Stimulated activated CD8-positive, alpha-beta memory T cell treated with anti-CD3 and anti-CD28 coated beads, Interleukin-4, amount 100 ng/mL, for 24 hours (primary cell): Measurements from ENCODE around the gene FGD6.
"Not testable (repeated sequence)": the region's sequence is repeated elsewhere in the genome, so short reads cannot be mapped to it uniquely, and the experiment has no call there.

Experiments
- DNase-seq: peaks from one replicate; pipeline ENCODE4 v3.0.0-alpha.2; 2020; ENCODE audit warnings: low read depth

The FGD6 gene

GRCh38 chr12:95205016-95205624, 12.1 kb downstream of the FGD6 start:
- no peak for DNase-seq

DNA sequence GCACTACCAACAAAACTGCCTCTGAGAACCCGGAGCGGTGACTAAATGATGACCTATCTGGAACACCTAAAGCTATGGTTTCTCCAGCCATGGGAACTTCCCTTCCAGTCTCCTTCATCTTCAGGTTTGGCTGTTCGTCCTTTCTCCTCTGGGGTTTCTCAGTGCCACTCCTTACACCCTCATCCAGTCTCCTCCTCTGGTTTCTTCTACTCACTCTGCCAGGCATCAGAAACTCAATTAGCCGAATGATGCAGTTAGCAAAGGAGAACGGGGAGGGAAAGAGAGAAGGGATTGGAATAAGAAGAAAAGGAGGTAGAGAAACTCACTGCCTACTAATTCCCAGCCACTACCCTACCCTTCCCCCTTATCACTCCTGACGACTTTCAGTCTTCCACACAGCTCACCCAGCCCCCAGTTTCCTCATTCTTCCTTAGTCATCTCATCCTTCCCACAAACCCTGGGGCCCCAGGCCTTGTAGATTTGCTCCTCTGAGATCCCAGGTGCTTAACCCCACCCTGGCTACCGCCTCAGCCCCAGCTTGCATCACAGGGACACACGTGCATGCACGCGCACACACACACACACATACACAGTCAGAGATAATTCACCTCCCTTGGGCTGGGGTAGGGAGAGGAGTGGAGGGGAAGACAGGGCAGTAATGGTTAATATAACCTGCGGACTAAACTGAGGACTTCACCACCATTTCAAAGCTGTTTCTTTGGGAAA, 13.0 kb downstream of the FGD6 start:
- DNase-seq, result no peak

DNA sequence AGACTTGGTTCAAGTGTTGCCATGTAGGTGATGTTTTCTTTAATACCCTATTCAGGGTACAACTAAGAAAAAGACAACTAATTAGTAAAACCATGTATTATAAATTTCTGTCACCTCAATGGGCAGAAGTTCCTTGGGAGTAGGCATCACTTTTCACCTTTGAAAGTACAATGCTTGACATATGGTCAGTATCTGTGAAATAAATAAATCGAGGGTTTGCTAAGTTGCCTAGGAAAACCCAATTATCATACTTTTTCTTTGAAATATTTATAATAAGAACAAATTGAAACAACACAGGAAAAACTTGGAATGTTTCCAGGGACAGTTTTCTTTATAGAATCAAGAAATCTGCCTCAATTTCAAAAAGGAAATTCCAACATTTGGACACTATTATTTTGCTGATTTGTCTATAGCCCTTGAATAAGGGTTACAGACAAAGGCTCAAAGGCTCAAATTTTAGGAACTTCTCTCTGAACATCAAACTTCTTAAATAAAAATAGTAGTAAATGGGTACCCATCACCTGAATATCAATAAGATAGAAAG, 13.7 kb downstream of the FGD6 start:
- no peak for DNase-seq

- DNase-seq, result no peak
Observed at GRCh38 chr12:95202691-95203486, 14.4 kb downstream of the FGD6 start.

DNA sequence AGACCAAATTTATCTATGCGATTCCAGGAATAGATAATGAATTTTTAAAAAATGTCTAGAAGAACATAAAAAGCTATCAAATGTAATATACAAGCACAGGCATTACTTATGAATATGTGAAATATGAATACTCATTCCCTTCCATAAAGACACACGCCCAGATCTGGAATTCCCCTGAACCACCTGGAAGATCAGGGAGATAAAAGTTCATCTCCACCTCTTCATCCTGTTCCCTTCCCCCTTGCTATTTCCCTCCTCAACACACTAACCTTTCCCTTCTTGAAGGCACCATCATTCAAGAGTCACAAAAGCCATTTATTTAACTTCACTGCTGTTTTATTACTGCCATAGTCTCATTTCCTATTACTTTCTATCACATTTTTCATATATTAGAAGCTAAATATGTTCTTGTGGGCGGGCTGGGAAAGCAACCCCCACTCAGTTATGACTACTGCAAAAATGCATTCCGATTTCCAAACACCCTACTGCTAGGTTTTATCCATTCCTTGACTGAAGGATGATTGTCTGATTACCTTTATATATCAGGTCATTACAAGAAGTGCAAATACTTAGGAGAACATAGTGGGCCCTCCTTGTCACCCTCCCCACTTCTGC, 16.1 kb downstream of the FGD6 start:
- no peak for DNase-seq

GRCh38 chr12:95200128-95200894, 17.0 kb downstream of the FGD6 start:
- DNase-seq, result no peak

- no peak for DNase-seq
Observed at GRCh38 chr12:95198914-95199313, 18.4 kb downstream of the FGD6 start.

GRCh38 chr12:95197636-95198035, 19.6 kb downstream of the FGD6 start:
- no peak for DNase-seq

GRCh38 chr12:95196875-95197569, 20.2 kb downstream of the FGD6 start:
- not testable (repeated sequence) for DNase-seq

GRCh38 chr12:95195122-95195521, 22.1 kb downstream of the FGD6 start:
- no peak for DNase-seq

DNA sequence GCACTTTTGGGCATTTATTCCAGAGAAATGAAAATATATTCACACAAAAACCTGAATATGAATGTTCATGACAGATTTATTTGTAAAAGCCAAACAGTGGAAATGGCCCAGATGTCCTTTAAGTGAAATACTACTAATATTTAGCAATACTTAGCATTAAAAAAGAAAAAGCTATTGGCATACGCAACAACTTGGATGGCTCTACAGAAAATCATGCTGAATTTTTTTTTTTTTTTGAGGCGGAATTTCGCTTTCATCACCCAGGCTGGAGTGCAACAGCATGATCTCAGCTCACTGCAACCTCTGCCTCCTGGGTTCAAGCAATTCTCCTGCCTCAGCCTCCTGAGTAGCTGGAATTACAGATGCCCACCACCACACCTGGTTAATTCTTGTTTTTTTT, 24.1 kb downstream of the FGD6 start:
- DNase-seq, result no peak

DNA sequence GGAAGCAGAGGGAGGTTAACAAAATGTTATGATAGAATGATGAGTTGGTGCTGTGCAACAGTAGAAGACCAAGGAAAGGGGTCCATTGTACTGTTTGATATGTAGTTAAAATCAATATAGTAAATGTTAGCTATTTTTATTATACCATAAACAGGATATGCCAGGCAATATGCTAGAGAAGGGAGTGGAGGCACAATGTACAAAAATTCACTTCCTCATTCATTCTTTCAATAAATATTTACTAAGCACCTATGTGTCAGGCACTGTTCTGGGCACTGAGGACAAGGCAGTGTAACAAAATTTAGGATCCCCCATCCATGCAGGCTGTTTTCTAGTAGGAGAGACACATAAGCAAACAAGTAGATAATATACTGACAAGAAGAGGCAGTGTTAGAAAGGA, 25.0 kb downstream of the FGD6 start:
- DNase-seq, result no peak

DNA sequence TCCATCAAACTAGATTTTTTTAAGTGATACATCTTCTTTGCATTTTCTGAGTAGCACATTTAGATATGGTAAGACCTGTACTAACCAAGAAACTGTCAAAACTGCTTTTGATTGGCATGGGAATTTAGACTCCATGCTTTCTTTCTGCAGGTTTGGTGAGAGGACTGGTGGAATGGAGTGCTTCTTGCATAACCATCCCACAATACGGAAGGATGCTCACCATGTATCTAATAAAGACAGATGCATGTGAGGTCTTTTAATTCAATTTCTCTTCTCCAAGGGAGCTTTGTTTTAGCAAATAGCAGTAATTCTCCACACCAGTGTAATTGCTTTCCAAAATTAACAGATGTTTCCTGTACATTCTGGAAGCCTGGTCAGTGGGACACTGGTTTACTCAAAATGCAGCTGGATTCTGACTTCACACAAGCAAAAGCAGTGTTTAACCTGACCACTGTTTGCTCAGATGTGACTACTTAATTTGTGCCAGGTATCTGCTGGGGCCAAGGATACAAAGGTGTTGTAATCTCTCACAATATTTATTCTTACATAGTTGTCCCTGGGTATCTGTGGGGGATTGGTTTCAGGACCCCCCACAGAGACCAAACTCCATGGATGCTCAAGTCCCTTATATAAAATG, 26.1 kb downstream of the FGD6 start:
- no peak for DNase-seq

DNA sequence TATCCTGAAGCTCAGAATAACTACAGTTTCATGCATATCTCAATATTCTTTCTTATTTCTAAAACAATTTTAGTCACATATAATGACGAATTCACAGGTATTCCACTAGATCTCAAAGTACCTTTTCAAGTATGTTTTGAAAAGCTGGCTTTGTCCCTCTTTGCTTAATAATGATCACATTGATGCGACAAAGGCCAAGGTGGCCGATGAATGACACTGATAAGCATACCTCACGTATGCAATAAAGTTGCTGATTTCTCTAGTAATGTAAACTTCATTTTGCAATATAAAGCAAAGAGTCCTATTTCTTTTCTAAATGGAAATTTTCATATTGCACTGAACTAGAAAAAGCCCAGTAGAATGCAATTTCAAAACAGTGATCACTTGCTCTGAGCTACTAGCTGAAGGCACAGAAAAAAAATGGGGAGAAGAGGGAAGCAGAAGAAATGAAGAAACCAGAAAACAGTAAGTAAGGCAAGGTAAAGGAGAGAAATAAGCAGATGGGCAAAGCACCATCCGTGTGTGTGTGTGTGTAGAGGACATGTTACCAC, 29.3 kb downstream of the FGD6 start:
- no peak for DNase-seq

GRCh38 chr12:95185854-95186253, 31.4 kb downstream of the FGD6 start:
- DNase-seq, result no peak

DNA sequence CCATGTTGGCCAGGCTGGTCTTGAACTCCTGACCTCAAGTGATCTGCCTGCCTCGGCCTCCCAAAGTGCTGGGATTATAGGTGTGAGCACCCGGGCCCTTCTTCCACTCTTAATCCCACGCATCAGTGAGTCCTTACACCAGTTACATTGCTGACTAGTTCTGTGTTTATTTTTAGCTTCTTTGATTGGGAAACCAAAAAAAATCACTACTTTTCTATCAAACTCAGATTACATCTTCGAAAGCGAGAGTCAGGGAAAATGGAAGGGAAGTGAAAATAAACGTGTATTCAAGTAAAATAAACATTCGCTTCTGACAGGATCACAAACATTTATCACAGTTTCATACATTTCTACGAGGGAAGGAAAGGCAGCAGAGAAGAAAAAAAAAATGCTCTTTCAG, 32.2 kb downstream of the FGD6 start:
- DNase-seq, result no peak

DNA sequence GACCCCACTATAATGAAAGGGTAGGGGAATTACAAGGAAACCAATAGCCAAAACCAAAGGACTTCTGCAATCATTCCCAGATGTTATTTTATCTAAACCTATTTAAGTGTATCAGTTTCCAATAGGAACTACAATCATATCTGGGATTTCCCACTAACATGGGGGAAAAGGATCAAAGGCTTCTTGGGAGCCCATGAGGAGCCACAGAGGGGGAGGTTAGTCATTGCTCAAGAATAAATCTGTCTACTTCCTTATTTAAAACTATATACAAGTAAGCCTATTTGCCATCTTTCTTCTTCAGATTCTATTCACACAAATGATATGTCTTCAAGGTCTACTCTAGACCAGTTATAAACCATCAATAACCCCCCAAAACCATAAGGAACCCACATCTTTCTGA, 33.1 kb downstream of the FGD6 start:
- no peak for DNase-seq

DNA sequence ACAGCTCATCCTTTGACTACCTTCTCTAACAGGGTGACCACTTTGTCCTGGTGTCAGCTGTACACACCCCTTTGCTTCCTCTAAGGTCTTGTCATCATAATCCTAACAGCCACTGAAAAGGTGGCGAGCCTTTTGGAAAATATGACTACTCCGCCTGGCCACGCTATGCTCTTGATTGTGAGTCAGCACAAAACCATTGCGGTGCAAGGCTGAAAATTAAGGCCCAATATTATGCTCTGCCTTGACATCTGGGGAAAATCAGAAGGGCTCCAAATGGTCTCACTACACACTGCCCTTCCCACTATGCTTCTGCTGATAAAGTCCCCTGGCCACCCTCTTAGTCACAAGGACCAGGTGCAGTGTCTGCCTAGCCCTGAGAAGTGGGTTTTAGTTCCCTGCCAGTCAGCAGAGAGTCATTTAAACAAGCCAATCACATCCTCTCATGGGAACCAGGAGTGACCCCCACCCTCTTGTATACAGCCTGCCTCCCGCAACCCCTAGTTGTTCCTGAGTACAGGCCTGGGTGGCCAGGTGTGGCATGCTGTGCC, 34.3 kb downstream of the FGD6 start:
- DNase-seq, result no peak

DNA sequence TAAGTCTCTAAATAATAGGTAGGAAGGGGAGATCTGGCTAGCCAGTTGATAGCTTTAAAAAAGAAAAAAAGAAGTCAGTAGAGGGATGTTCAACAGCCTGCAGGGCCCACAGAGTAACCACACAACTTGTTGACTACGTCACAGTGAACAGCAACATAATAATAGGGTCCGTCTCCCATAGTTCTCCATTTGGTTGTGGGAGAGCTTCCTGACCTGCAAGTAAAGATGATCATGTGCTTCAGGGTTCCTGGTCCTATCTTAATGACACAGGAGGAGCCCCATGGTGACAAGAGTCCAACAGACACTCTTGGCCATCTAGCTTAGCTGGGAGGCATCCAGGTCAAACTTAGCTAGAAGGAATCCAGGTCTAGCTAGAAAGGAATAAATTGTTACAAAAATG, 36.2 kb downstream of the FGD6 start:
- DNase-seq, result no peak

DNA sequence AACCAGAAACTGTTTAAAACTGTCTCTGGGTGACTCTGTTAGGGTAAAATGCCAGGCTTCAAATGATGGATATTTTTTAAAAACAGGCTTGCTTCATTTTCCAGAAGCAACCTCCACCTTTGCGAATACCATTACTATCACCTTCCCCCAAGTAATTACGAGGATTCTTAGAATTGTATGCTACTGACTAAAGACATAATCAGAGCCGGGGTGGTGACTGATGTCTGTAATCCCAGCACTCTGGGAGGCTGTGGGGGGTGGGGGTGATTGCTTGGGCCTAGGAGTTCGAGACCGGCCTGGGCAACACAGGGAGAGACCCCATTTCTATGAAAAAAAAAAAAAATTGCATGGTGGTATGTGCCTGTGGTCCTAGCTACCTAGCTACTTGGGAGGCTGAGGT, 38.3 kb downstream of the FGD6 start:
- DNase-seq, result no peak
